SK-N-SH (cell line): ENCODE results near the gene CSPG5. TPM values are rescaled to one million over a fixed set of nuclear protein-coding genes. Genes with fewer than 3 reads are reported as not detected.

Source experiments
- CTCF ChIA-PET: fragments of 300-600, 350-600 bp; formaldehyde crosslinking; extraction: SDS; loops from one replicate; lab custom pipeline; 2021; lab: Yijun Ruan, JAX
- POLR2A ChIA-PET: fragments of 350-600 bp; sonication (Branson Sonifier 250); formaldehyde crosslinking; extraction: SDS; loops from one replicate; lab custom pipeline; 2020; ENCODE audit warnings: antibody characterized with exemption, inconsistent platforms; lab: Yijun Ruan, JAX
- DNase-seq: peaks from one replicate; pipeline ENCODE4 v3.0.0; 2012
- H2AFZ ChIP-seq: fragments of 200-600 bp; sonication (generic); 2 replicates; pipeline ENCODE4 v1.8.1; 2016; ENCODE audit warnings: antibody characterized with exemption, mild to moderate bottlenecking, low read depth
- H3F3A ChIP-seq: fragments of 200-600 bp; sonication (generic); replicated peaks from 2 replicates; pipeline ENCODE3; 2016; ENCODE audit warnings: antibody characterized with exemption, mild to moderate bottlenecking; ENCODE audit not compliant: insufficient read depth
- H3K27ac ChIP-seq, 2 experiments: fragments of 200-500 bp in 1 of 2; fragments of 200-600 bp in 1 of 2; sonication (Bioruptor generic) in 1 of 2; sonication (generic), shearing (Covaris generic) in 1 of 2; 2 replicates each; pipeline versions ENCODE4 v1.5.1 to v1.6.1; 2014 to 2016; ENCODE audit warnings: low read depth in 2 of 2, inconsistent platforms in 1 of 2, low read length in 1 of 2, mild to moderate bottlenecking in 1 of 2, mixed read lengths in 1 of 2
- H3K27me3 ChIP-seq: fragments of 200-600 bp; sonication (generic), shearing (Covaris generic); 2 replicates; pipeline ENCODE4 v1.6.1; 2016; ENCODE audit warnings: mixed run types; ENCODE audit not compliant: insufficient read depth
- H3K36me3 ChIP-seq, 2 experiments: fragments of 200-500 bp in 1 of 2; fragments of 200-600 bp in 1 of 2; sonication (Bioruptor generic) in 1 of 2; sonication (generic) in 1 of 2; replicated peaks in 1 of 2; 2 replicates each; pipeline versions ENCODE3 to v1.5.1; 2014 to 2016; ENCODE audit warnings: low read length in 1 of 2, mild to moderate bottlenecking in 1 of 2; ENCODE audit not compliant: insufficient read depth in 2 of 2, control insufficient read depth in 1 of 2
- H3K4me1 ChIP-seq, 2 experiments: fragments of 200-500 bp in 1 of 2; fragments of 200-600 bp in 1 of 2; sonication (Bioruptor generic) in 1 of 2; sonication (generic), shearing (Covaris generic) in 1 of 2; 2 replicates each; pipeline versions ENCODE4 v1.5.1 to v1.6.1; 2014 to 2016; ENCODE audit warnings: low read depth in 1 of 2, low read length in 1 of 2, mixed run types in 1 of 2; ENCODE audit not compliant: insufficient read depth in 2 of 2, control insufficient read depth in 1 of 2
- H3K4me2 ChIP-seq: fragments of 200-600 bp; sonication (generic), shearing (Covaris generic); 2 replicates; pipeline ENCODE4 v1.6.1; 2017; ENCODE audit warnings: mixed run types
- H3K4me3 ChIP-seq, 2 experiments: fragments of 200-500 bp in 1 of 2; fragments of 200-600 bp in 1 of 2; sonication (Bioruptor generic) in 1 of 2; sonication (generic), shearing (Covaris generic) in 1 of 2; 2 replicates each; pipeline versions ENCODE4 v1.5.1 to v1.8.1; 2014 to 2016; ENCODE audit warnings: low read depth in 2 of 2, inconsistent platforms in 1 of 2, low read length in 1 of 2, mild to moderate bottlenecking in 1 of 2, mixed read lengths in 1 of 2, moderate library complexity in 1 of 2
- H3K79me2 ChIP-seq: fragments of 200-600 bp; sonication (generic); 2 replicates; pipeline ENCODE4 v1.8.1; 2017; ENCODE audit warnings: mild to moderate bottlenecking; ENCODE audit not compliant: insufficient read depth
- H3K9ac ChIP-seq: fragments of 200-600 bp; sonication (generic); 2 replicates; pipeline ENCODE4 v1.6.1; 2017; ENCODE audit warnings: mixed run types
- H3K9me2 ChIP-seq: fragments of 200-600 bp; sonication (generic); 2 replicates; pipeline ENCODE4 v1.6.1; 2017; ENCODE audit warnings: mixed run types
- H3K9me3 ChIP-seq: fragments of 200-600 bp; sonication (generic); 2 replicates; pipeline ENCODE4 v1.6.1; 2017; ENCODE audit warnings: mixed run types, mild to moderate bottlenecking, moderate library complexity
- H4K20me1 ChIP-seq: fragments of 200-600 bp; sonication (generic); 2 replicates; pipeline ENCODE4 v1.6.1; 2017; ENCODE audit warnings: mild to moderate bottlenecking, mixed run types; ENCODE audit not compliant: insufficient read depth
- CHD2 ChIP-seq: fragments of 150-350 bp; IDR thresholded peaks from 2 replicates; pipeline ENCODE4 v1.6.1; 2018; ENCODE audit warnings: low read length; ENCODE audit not compliant: partially characterized antibody
- ELF1 ChIP-seq: IDR thresholded peaks from 2 replicates; pipeline ENCODE4 v1.4.0; 2012
- EP300 ChIP-seq, 2 experiments: IDR thresholded peaks; 2 replicates each; pipeline versions ENCODE4 v1.4.0 to v1.6.1; 2012; ENCODE audit warnings: borderline replicate concordance in 1 of 2, low read depth in 1 of 2, low read length in 1 of 2
- FOSL2 ChIP-seq: IDR thresholded peaks from 2 replicates; pipeline ENCODE4 v1.4.0; 2012; ENCODE audit warnings: low read depth, mild to moderate bottlenecking, moderate library complexity, borderline replicate concordance
- GABPA ChIP-seq: IDR thresholded peaks from 2 replicates; pipeline ENCODE4 v1.4.0; 2012; ENCODE audit warnings: low read depth, mild to moderate bottlenecking
- JUND ChIP-seq: IDR thresholded peaks from 2 replicates; pipeline ENCODE4 v1.4.0; 2012
- MXI1 ChIP-seq: IDR thresholded peaks from 2 replicates; pipeline ENCODE4 v1.6.1; 2012; ENCODE audit warnings: mild to moderate bottlenecking, low read depth, low read length, improper control_type of control experiment
- NFIC ChIP-seq: IDR thresholded peaks from 2 replicates; pipeline ENCODE4 v1.4.0; 2012; ENCODE audit warnings: borderline replicate concordance
- POLR2AphosphoS5 ChIP-seq: IDR thresholded peaks from 2 replicates; pipeline ENCODE4 v1.6.1; 2012; ENCODE audit warnings: low read depth, low read length
- RCOR1 ChIP-seq: fragments of 150-350 bp; IDR thresholded peaks from 2 replicates; pipeline ENCODE4 v1.6.1; 2017; ENCODE audit warnings: antibody characterized with exemption, low read length
- SIN3A ChIP-seq: IDR thresholded peaks from 2 replicates; pipeline ENCODE4 v1.6.1; 2012; ENCODE audit warnings: low read depth, mild to moderate bottlenecking, low read length, moderate library complexity, borderline replicate concordance
- SMC3 ChIP-seq: IDR thresholded peaks from 2 replicates; pipeline ENCODE4 v1.6.1; 2012; ENCODE audit warnings: low read depth, low read length, improper control_type of control experiment
- WGBS: methylation state at CpG from one replicate; pipeline ENCODE4 v1.1.6; 2017; ENCODE audit warnings: low lambda C conversion rate; 5-methylcytosine and 5-hydroxymethylcytosine counted together
- polyA plus RNA-seq, 3 experiments: library from polyadenylated mRNA; depleted of rRNA; stranded (reverse); fragments of >200 nt; gene quantifications; 2 replicates each; pipeline ENCODE4 v1.2.3, GENCODE V29; 2012
- TF ChIP-seq, protein P1 (sequence below): fragments of 200-600 bp; sonication (generic); IDR thresholded peaks from 2 replicates; pipeline ENCODE4 v1.6.1; 2017; ENCODE audit warnings: antibody characterized with exemption, mild to moderate bottlenecking, moderate library complexity
- TF ChIP-seq, protein P2 (sequence below): IDR thresholded peaks from 2 replicates; pipeline ENCODE4 v1.4.0; 2012; ENCODE audit warnings: low read depth
- TF ChIP-seq, protein P3 (sequence below): IDR thresholded peaks from 2 replicates; pipeline ENCODE4 v1.4.0; 2012; ENCODE audit warnings: low read depth, borderline replicate concordance
- TF ChIP-seq, protein P4 (sequence below): fragments of 150-350 bp; IDR thresholded peaks from 2 replicates; pipeline ENCODE4 v1.6.1; 2016; ENCODE audit warnings: mild to moderate bottlenecking, low read depth, low read length
- TF ChIP-seq, protein P5 (sequence below): IDR thresholded peaks from 2 replicates; pipeline ENCODE4 v1.4.0; 2012; ENCODE audit warnings: low read depth, borderline replicate concordance
- TF ChIP-seq, protein P6 (sequence below): IDR thresholded peaks from 2 replicates; pipeline ENCODE4; 2012

Gene CSPG5
- polyA plus RNA-seq, 1 of the 3 experiments (the other 2 are of a cell fraction): 0.58 TPM

DNA sequence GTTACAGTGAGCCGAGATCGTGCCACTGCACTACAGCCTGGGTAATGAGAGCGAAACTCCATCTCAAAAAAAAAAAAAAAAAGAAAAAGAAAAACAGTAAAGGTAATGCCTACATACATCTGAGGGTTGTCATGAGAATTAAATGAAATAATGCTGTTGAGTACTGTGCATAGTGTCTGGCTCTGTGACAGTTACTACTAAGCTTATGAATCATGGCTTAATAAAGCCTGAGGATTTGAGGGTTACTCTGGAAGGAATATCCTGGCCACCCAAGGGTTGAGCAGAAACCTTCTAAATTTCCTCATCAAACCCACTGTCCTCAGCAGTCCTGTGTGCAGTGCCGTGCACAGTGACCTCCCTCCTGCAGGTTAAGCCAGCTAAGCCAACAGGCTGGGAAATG lies 38.4 kb downstream of the CSPG5 start:
- Histone ChIP-seq H3K79me2 (no peaks in the 10 kb centered on the region), H3K4me2 (no peak overlapping the region), H3K9me3 (no peaks in the 10 kb centered on the region), H3K9me2 (no peaks in the 10 kb centered on the region), H3K27ac (no peak overlapping the region), H3K9ac (no peak overlapping the region), H4K20me1 (no peaks in the 10 kb centered on the region)
- POLR2A ChIA-PET: interaction anchor here (0.7 kb wide), 1 partner anchor 245 kb away, joined by 3 read pairs; no protein-coding TSS in a partner anchor
- 89% methylated on average over 4 of the region's 4 CpGs for WGBS
- DNase-seq: no peak
- TF ChIP-seq MXI1 (no peak), RCOR1 (no peak), SIN3A (no peak)
- TF ChIP-seq, all 33 proteins: peak for 0
- no peaks in the 10 kb centered on the region for H3K4me1 ChIP-seq
- H3K4me3 ChIP-seq: no peak overlapping the region
- CTCF ChIA-PET: interaction anchor here (1.4 kb wide), 1 partner anchor 18 kb away, joined by 4 read pairs; no protein-coding TSS in a partner anchor
- no peaks in the 10 kb centered on the region for H3F3A ChIP-seq
- H3K36me3 ChIP-seq: no peaks in the 10 kb centered on the region
- H2AFZ ChIP-seq: no peak overlapping the region
- no peaks in the 10 kb centered on the region for H3K27me3 ChIP-seq

DNA sequence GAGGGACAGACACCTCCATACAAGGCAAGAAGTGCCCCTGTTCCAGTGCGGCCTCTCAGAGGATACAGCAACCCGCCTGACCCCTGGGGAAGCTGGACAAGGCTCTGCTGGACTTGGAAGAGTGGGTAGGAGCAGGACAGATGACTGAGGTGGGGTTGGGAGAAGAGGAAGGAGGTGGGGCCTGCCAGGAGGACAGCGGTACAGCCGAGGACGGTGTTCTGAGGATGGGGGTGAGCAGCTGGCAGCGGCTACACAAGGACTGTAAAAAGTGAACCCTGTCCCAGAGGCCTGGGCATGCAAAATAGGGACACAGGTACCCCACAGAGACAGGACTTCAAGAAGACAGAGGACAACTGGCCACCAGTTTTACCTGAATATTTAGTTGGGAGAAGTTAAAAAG lies 41.7 kb downstream of the CSPG5 start:
- H4K20me1 ChIP-seq: no peaks in the 10 kb centered on the region
- POLR2A ChIA-PET: no interaction called here
- no peak overlapping the region for H3K27ac ChIP-seq
- no peak overlapping the region for H3K4me3 ChIP-seq
- no peak for DNase-seq
- H3K36me3 ChIP-seq: no peaks in the 10 kb centered on the region
- H3K4me1 ChIP-seq: no peaks in the 10 kb centered on the region
- H3K79me2 ChIP-seq: no peaks in the 10 kb centered on the region
- H3F3A ChIP-seq: no peaks in the 10 kb centered on the region
- CTCF ChIA-PET: interaction anchor here (2.5 kb wide), 1 partner anchor 15 kb away, joined by 11 read pairs; no protein-coding TSS in a partner anchor
- H3K9me3 ChIP-seq: no peaks in the 10 kb centered on the region
- no peaks in the 10 kb centered on the region for H3K9me2 ChIP-seq
- H3K4me2 ChIP-seq: no peak overlapping the region
- H2AFZ ChIP-seq: no peak overlapping the region
- 79% methylated on average over 6 of the region's 6 CpGs for WGBS
- H3K27me3 ChIP-seq: no peaks in the 10 kb centered on the region
- no peak overlapping the region for H3K9ac ChIP-seq
- TF ChIP-seq, protein P1, sequence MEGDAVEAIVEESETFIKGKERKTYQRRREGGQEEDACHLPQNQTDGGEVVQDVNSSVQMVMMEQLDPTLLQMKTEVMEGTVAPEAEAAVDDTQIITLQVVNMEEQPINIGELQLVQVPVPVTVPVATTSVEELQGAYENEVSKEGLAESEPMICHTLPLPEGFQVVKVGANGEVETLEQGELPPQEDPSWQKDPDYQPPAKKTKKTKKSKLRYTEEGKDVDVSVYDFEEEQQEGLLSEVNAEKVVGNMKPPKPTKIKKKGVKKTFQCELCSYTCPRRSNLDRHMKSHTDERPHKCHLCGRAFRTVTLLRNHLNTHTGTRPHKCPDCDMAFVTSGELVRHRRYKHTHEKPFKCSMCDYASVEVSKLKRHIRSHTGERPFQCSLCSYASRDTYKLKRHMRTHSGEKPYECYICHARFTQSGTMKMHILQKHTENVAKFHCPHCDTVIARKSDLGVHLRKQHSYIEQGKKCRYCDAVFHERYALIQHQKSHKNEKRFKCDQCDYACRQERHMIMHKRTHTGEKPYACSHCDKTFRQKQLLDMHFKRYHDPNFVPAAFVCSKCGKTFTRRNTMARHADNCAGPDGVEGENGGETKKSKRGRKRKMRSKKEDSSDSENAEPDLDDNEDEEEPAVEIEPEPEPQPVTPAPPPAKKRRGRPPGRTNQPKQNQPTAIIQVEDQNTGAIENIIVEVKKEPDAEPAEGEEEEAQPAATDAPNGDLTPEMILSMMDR: no peak
- no peak for TF ChIP-seq ELF1
- TF ChIP-seq, protein P2, sequence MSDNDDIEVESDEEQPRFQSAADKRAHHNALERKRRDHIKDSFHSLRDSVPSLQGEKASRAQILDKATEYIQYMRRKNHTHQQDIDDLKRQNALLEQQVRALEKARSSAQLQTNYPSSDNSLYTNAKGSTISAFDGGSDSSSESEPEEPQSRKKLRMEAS: no peak
- no peak for TF ChIP-seq EP300 (IDR thresholded peaks at IDR 0.05; ENCODE audit: borderline replicate concordance in 1 of 2, low read depth in 1 of 2, low read length in 1 of 2)
- TF ChIP-seq JUND: no peak
- no peak for TF ChIP-seq NFIC
- TF ChIP-seq, protein P3, sequence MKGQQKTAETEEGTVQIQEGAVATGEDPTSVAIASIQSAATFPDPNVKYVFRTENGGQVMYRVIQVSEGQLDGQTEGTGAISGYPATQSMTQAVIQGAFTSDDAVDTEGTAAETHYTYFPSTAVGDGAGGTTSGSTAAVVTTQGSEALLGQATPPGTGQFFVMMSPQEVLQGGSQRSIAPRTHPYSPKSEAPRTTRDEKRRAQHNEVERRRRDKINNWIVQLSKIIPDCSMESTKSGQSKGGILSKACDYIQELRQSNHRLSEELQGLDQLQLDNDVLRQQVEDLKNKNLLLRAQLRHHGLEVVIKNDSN: no peak
- TF ChIP-seq, protein P4, sequence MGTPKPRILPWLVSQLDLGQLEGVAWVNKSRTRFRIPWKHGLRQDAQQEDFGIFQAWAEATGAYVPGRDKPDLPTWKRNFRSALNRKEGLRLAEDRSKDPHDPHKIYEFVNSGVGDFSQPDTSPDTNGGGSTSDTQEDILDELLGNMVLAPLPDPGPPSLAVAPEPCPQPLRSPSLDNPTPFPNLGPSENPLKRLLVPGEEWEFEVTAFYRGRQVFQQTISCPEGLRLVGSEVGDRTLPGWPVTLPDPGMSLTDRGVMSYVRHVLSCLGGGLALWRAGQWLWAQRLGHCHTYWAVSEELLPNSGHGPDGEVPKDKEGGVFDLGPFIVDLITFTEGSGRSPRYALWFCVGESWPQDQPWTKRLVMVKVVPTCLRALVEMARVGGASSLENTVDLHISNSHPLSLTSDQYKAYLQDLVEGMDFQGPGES: no peak
- no peak for TF ChIP-seq SMC3
- no peak for TF ChIP-seq POLR2AphosphoS5
- no peak for TF ChIP-seq CHD2
- TF ChIP-seq GABPA: no peak
- TF ChIP-seq FOSL2: no peak
- TF ChIP-seq MXI1: no peak
- TF ChIP-seq, protein P5, sequence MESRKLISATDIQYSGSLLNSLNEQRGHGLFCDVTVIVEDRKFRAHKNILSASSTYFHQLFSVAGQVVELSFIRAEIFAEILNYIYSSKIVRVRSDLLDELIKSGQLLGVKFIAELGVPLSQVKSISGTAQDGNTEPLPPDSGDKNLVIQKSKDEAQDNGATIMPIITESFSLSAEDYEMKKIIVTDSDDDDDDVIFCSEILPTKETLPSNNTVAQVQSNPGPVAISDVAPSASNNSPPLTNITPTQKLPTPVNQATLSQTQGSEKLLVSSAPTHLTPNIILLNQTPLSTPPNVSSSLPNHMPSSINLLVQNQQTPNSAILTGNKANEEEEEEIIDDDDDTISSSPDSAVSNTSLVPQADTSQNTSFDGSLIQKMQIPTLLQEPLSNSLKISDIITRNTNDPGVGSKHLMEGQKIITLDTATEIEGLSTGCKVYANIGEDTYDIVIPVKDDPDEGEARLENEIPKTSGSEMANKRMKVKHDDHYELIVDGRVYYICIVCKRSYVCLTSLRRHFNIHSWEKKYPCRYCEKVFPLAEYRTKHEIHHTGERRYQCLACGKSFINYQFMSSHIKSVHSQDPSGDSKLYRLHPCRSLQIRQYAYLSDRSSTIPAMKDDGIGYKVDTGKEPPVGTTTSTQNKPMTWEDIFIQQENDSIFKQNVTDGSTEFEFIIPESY: no peak
- TF ChIP-seq, protein P6, sequence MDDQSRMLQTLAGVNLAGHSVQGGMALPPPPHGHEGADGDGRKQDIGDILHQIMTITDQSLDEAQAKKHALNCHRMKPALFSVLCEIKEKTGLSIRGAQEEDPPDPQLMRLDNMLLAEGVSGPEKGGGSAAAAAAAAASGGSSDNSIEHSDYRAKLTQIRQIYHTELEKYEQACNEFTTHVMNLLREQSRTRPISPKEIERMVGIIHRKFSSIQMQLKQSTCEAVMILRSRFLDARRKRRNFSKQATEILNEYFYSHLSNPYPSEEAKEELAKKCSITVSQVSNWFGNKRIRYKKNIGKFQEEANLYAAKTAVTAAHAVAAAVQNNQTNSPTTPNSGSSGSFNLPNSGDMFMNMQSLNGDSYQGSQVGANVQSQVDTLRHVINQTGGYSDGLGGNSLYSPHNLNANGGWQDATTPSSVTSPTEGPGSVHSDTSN: no peak
